ENCODE data around the gene CAPN14. TPM values are rescaled to one million over a fixed set of nuclear protein-coding genes. Genes with fewer than 3 reads are reported as not detected.

Gene CAPN14
- total and polyA plus RNA-seq, 10 donors, result 0.26 to 2.7 (median 0.92) TPM

- Histone ChIP-seq H3K4me3 (peak overlapping the region in 1 of 8 donors; percentile 85), H3K4me1 (peaks cover 20 to 73% (median 54%) of the 10 kb centered on the region in 6 donors), H3K36me3 (peaks cover 0 to 4% (median 0%) of the 10 kb centered on the region in 6 donors), H3K27ac (peak overlapping the region in 2 of 8 donors; percentile 0 to 84), H3K9me3 (no peaks in the 10 kb centered on the region), H3K27me3 (replicated peaks in 1 of 7) (no peaks in the 10 kb centered on the region)
- WGBS, 5 donors, result 72 to 92% (median 78%) methylated on average over 7 of the region's 7 CpGs
- TF ChIP-seq POLR2AphosphoS5 (IDR thresholded peaks at IDR 0.05) (no peak), CTCF (IDR thresholded peaks at IDR 0.05 in 8 of 11, conservative IDR thresholded peaks at IDR 0.05 in 3 of 11) (no peak), POLR2A (IDR thresholded peaks at IDR 0.05) (no peak)
- no peak for DNase-seq
- intact Hi-C loops (cut with DNase I; ENCODE audit: low total_unique reads), result loop anchor here (10.0 kb wide), 1 partner anchor 78 kb away; no protein-coding TSS in a partner anchor
Measured at GRCh38 chr2:31236433-31237205, 19.3 kb upstream of the CAPN14 start.

DNA sequence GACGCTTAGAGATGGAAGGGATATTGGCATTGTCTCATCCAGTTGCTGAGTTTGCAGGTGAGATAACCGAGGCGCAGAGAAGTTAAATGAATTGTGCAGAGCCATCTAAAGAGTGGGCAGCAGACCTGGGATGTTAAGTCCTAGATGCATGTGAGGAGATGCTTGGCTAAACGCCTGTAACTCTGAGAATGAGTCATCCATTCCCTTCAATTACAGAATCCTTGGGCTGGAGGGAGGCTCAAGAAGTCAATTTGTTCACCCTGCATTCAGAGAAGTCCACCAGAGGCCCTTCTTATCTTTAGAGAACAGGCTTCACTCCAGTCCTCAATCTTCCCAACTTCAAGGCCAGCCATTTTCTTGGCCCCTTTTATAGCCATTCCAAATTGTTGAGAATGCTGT is 18.2 kb upstream of the CAPN14 start:
- H3K9me3 ChIP-seq, result no peaks in the 10 kb centered on the region
- no peaks in the 10 kb centered on the region for H3K27me3 ChIP-seq (replicated peaks in 1 of 7)
- peak overlapping the region in 4 of 8 donors; percentile 64 to 85 (median 74) for H3K4me3 ChIP-seq
- H3K27ac ChIP-seq, result peak overlapping the region in 3 of 8 donors; percentile 0 to 84 (median 77)
- H3K36me3 ChIP-seq, result peaks cover 0 to 4% (median 0%) of the 10 kb centered on the region in 6 donors
- 81 to 88% (median 82%) methylated on average over 4 of the region's 4 CpGs for WGBS, 5 donors
- no peak for DNase-seq
- intact Hi-C loops (cut with DNase I; ENCODE audit: low total_unique reads), result loop anchor here (10.0 kb wide), 1 partner anchor 79 kb away; no protein-coding TSS in a partner anchor
- peaks cover 20 to 66% (median 52%) of the 10 kb centered on the region in 6 donors for H3K4me1 ChIP-seq
- no peak for TF ChIP-seq POLR2AphosphoS5 (IDR thresholded peaks at IDR 0.05)
- TF ChIP-seq CTCF (IDR thresholded peaks at IDR 0.05 in 8 of 11, conservative IDR thresholded peaks at IDR 0.05 in 3 of 11), result no peak
- no peak for TF ChIP-seq POLR2A (IDR thresholded peaks at IDR 0.05)

GRCh38 chr2:31234683-31235503 is 17.6 kb upstream of the CAPN14 start:
- peaks cover 0 to 4% (median 0%) of the 10 kb centered on the region in 6 donors for H3K36me3 ChIP-seq
- no peak for TF ChIP-seq POLR2A (IDR thresholded peaks at IDR 0.05)
- no peak for TF ChIP-seq POLR2AphosphoS5 (IDR thresholded peaks at IDR 0.05)
- TF ChIP-seq CTCF (IDR thresholded peaks at IDR 0.05 in 8 of 11, conservative IDR thresholded peaks at IDR 0.05 in 3 of 11), result no peak
- peak overlapping the region; percentile 61 to 85 (median 74) for H3K4me3 ChIP-seq
- H3K27ac ChIP-seq, result peak overlapping the region; percentile 44 to 84 (median 62)
- intact Hi-C loops (cut with DNase I; ENCODE audit: low total_unique reads), result loop anchor here (10.0 kb wide), 1 partner anchor 80 kb away; no protein-coding TSS in a partner anchor
- H3K4me1 ChIP-seq, result peaks cover 20 to 63% (median 49%) of the 10 kb centered on the region in 6 donors
- no peak for DNase-seq
- WGBS, 5 donors, result 66 to 76% (median 69%) methylated on average over 10 to 17 of the region's 17 CpGs
- H3K27me3 ChIP-seq (replicated peaks in 1 of 7), result no peaks in the 10 kb centered on the region
- H3K9me3 ChIP-seq, result no peaks in the 10 kb centered on the region
